GM19351 (cell line): ENCODE results near the gene SYCE1.
A peak's percentile ranks its signal among the peaks of the same experiment; 100 is the strongest.
"Not testable (repeated sequence)": the region's sequence is repeated elsewhere in the genome, so short reads cannot be mapped to it uniquely, and the experiment has no call there.

Experiments used
- ATAC-seq: cut with Tn5 transposase; IDR thresholded peaks from one replicate; pipeline ENCODE4 v1.9.1; 2021; ENCODE audit warnings: mild to moderate bottlenecking, moderate library complexity; ENCODE audit not compliant: unreplicated experiment

The SYCE1 gene

GRCh38 chr10:133559216-133559615 lies 6.2 kb downstream of the SYCE1 start:
- no peak for ATAC-seq

GRCh38 chr10:133557381-133557780 lies 8.0 kb downstream of the SYCE1 start:
- no peak for ATAC-seq

DNA sequence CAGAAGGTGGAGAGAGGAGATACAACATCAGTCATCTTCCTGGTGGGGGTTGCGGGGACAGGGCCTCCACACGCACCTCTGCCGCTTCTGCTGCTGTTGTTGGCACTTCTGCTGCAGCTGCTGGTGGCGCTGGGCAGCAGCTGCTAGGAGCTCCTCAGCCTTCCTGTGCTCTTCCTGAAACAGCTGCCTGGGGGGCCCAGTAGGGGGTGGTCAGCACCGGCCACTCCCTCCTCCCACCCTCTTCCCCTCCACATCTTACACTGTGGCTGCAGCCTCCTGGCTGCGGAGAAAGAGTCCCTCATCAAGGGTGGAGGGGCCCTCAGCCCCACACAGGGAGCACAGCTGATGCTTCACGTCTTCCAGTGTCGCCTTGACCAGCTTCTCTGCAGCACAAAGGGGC lies 9.9 kb downstream of the SYCE1 start:
- ATAC-seq: no peak

GRCh38 chr10:133554600-133554999 lies 10.8 kb downstream of the SYCE1 start:
- no peak for ATAC-seq

- no peak for ATAC-seq
These were observed 20.9 kb downstream of the SYCE1 start for GRCh38 chr10:133544506-133544905.

DNA sequence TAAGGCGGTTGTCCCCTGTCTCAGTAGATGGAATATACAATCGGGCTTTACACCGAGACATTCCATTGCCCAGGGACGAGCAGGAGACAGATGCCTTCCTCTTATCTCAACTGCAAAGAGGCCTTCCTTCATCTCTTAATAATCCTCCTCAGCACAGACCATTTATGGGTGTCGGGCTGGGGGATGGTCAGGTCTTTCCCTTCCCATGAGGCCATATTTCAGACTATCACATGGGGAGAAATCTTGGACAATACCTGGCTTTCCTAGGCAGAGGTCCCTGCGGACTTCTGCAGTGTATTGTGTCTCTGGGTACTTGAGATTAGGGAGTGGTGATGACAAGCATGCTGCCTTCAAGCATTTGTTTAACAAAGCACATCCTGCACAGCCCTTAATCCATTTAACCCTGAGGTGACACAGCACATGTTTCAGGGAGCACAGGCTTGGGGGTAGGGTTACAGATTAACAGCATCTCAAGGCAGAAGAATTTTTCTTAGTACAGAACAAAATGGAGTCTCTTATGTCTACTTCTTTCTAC lies 23.9 kb downstream of the SYCE1 start:
- not testable (repeated sequence) for ATAC-seq

DNA sequence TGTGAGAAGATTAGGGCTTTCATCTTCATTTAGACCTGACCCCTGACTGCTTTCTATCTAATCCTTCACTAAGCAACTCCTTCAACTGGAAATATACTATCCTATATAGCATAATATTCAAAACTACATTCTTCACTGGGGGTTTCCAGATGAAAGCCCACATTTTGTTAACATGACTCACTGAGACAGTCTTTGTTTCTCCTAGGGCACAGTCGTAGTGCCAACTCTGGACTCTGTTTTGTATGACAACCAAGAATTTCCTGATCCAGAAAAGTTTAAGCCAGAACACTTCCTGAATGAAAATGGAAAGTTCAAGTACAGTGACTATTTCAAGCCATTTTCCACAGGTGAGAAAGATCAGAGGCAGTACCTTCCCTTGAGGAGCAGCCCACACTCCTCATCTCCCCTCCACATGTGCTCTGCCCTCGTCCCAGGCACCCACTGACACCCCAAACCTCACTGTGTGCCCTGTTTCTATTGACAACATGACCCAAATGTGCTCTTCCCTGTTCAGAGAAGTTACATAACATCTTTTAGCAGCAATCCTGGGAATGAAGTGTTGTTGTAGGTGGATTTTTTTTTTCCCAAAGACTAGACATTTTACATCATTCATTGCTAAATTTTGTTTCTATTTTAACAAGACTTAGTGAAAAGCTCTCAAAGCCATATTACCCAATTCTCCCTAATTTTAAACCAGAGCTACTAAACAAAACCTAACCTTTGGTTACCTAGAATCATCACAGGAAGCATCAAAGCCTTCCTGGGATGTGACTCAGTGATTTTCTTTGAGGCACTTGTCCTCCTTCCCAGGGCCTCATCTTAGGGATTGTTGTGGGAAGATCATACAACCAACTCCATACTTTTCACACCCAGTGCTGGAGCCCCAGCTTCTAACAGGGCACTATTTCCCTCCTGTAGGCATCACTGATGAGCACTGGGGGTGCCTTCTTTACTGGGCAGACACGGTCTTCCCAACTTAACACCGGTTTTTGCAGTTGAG lies 27.5 kb downstream of the SYCE1 start:
- ATAC-seq: no peak

- ATAC-seq: no peak
These were observed 29.2 kb downstream of the SYCE1 start for GRCh38 chr10:133536198-133536597.

GRCh38 chr10:133534417-133534816 lies 31.0 kb downstream of the SYCE1 start:
- ATAC-seq: no peak

DNA sequence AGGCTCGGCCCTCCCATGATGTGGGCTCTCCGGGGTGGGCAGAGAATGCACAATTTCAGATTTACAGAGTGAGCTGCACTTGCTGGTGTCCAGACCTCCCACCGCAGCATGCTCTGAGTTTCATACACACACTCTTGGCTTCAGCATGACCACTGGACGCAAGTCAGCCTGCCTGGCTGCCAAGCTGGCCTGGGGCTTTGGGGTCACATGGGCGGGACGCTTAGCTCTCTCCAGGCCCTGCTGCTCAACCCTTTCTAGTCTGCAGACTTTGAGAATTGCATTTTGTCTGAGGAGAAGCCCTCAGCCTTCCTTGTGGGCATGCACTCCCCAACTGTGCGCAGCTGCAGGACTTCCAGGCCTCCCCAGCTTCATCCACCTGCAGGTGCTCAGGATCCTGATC lies 32.5 kb downstream of the SYCE1 start:
- no peak for ATAC-seq

- no peak for ATAC-seq
These were observed 34.9 kb downstream of the SYCE1 start for GRCh38 chr10:133530506-133530905.

DNA sequence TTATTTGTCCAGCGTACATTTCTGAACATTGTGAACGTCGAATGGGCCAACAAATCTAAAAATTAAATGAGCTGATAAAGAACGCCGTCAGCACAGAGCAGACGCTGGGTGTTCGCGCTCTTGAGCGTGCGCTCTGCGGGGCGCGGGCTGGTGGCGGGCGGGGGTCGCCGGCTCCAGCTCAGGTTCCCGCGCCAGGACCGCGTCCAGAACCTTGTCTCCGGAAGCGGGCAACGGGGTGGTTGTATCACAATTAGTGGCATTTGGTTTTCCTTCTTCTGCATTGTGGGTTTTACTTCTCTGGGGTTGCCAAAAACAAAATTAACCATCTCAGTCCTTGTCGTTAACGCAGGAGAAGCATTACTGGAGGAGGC lies 35.8 kb downstream of the SYCE1 start:
- ATAC-seq: no peak

DNA sequence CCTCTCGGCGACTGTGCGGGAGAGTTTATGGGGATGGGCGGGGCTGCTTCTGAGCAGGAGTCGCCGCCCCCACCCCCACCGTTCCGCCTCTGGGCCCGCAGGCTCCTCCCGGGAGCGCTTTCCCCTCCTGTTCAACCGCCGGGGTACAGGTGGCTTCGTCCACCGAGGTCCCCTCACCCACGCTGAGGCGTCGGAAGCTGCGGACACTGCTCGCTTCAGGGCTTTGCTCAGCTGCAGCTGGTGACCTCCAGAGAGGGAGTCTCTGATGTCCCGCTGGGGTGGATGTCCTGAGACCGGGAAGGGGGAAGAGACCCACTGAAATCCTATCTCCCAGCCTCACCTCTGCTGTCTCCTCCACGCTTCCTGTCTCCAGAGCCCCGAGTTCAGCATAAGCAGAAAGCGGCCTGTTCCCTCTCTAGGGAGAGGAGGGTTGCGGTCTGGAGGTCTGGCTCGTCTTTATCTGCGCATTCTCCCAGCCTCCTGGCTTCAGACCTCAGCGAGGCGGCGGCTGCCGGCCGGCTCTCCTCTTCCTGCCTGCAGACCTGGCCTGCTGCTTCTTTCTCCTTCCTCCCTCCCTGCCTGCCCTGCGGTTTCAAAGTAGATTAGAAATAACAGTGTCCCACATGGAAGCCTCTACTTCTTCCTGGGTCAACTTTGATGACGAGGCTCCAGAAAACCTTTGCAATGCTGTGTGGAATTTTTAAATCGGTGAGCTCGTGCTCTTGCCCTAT lies 36.4 kb downstream of the SYCE1 start:
- no peak for ATAC-seq

GRCh38 chr10:133528296-133528844 lies 37.0 kb downstream of the SYCE1 start:
- no peak for ATAC-seq

- no peak for ATAC-seq
These were observed 37.6 kb downstream of the SYCE1 start for GRCh38 chr10:133527771-133528271.

DNA sequence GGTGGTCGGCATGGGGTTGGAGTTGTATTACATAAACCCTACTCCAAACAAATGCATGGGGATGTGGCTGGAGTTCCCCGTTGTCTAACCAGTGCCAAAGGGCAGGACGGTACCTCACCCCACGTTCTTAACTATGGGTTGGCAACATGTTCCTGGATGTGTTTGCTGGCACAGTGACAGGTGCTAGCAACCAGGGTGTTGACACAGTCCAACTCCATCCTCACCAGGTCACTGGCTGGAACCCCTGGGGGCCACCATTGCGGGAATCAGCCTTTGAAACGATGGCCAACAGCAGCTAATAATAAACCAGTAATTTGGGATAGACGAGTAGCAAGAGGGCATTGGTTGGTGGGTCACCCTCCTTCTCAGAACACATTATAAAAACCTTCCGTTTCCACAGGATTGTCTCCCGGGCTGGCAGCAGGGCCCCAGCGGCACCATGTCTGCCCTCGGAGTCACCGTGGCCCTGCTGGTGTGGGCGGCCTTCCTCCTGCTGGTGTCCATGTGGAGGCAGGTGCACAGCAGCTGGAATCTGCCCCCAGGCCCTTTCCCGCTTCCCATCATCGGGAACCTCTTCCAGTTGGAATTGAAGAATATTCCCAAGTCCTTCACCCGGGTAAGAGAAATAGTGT lies 38.3 kb downstream of the SYCE1 start, which contains the start of gene CYP2E1:
CYP2E1 (plus strand) TSS at position 407 of the 632 bp plus-strand sequence; CDS start at position 440, 33 bp downstream.
- no peak for ATAC-seq

GRCh38 chr10:133525444-133525843 lies 39.9 kb downstream of the SYCE1 start:
- no peak for ATAC-seq

- no peak for ATAC-seq
These were observed 41.7 kb downstream of the SYCE1 start for GRCh38 chr10:133523631-133524203.

- peak; percentile 99 for ATAC-seq
These were observed 45.1 kb downstream of the SYCE1 start for GRCh38 chr10:133520193-133520738.

DNA sequence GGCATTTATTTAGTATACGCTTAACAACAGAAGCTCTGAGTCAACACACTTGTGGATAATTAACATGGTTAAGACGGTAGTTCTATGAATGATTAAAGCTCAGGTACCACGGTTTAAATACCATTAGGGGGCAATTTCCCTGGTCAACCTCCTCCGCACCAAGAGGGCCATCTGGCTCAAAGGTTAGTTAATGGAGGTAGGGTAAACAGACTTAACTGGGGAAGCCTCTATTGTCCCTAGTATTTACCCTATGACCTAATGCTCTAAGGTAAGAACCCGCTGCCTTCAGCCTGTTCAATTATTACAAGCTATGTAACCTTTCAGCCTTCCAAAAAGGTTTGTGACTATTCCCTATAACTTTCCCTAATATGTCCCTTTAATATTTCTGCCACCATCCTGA lies 46.9 kb downstream of the SYCE1 start:
- ATAC-seq: not testable (repeated sequence)
